WTC11 (cell line): ENCODE measurements around the gene ZER1. TPM values are rescaled to one million over a fixed set of nuclear protein-coding genes. Genes with fewer than 3 reads are reported as not detected.

Source experiments
- ATAC-seq: fragments of 200-7000 bp; cut with Tn5 transposase; 2 replicates; pipeline ENCODE4 v1.10.0; 2021; ENCODE audit warnings: mild to moderate bottlenecking, moderate library complexity
- CTCF ChIA-PET: fragments of 300-600 bp; sonication (Branson Sonifier 250); formaldehyde crosslinking; loops from one replicate; lab custom pipeline; 2021; ENCODE audit warnings: antibody characterized with exemption; lab: Charles Lee
- POLR2A ChIA-PET: fragments of 350-600 bp; sonication (Branson Sonifier 250); formaldehyde crosslinking; loops from one replicate; lab custom pipeline; 2021; ENCODE audit warnings: antibody characterized with exemption; lab: Charles Lee
- DNase-seq: peaks from one replicate; pipeline ENCODE4 v3.0.0; 2021; ENCODE audit warnings: low spot score
- H3K27ac Mint-ChIP-seq: 2 replicates; pipeline ENCODE4 v1.8.0; 2021; ENCODE audit warnings: mixed read lengths
- H3K27me3 Mint-ChIP-seq: 2 replicates; pipeline ENCODE4 v1.8.0; 2021; ENCODE audit warnings: low read depth, mild to moderate bottlenecking, moderate library complexity, mixed read lengths
- H3K36me3 Mint-ChIP-seq: 2 replicates; pipeline ENCODE4 v1.8.0; 2021; ENCODE audit warnings: mixed read lengths
- H3K4me1 Mint-ChIP-seq: 2 replicates; pipeline ENCODE4 v1.8.0; 2022; ENCODE audit warnings: mixed read lengths
- H3K4me3 Mint-ChIP-seq: 2 replicates; pipeline ENCODE4 v1.8.0; 2021; ENCODE audit warnings: mild to moderate bottlenecking, moderate library complexity, mixed read lengths
- H3K9me3 Mint-ChIP-seq: 2 replicates; pipeline ENCODE4 v1.8.0; 2021; ENCODE audit warnings: mixed read lengths
- E2F4 ChIP-seq: sonication (generic); formaldehyde crosslinking; IDR thresholded peaks from 2 replicates; pipeline ENCODE4 v1.8.1; 2022; ENCODE audit warnings: low read depth, mild to moderate bottlenecking, moderate library complexity, missing genetic modification reagents, borderline replicate concordance
- EMX1 ChIP-seq: fragments of 250-450 bp; sonication (Bioruptor Pico); IDR thresholded peaks from 2 replicates; pipeline ENCODE4 v1.8.0; 2021; ENCODE audit warnings: mild to moderate bottlenecking
- GABPB1 ChIP-seq: sonication (generic); formaldehyde crosslinking; IDR thresholded peaks from 2 replicates; pipeline ENCODE4 v1.8.1; 2023; ENCODE audit warnings: mild to moderate bottlenecking, missing genetic modification reagents
- IRF2 ChIP-seq: sonication (generic); formaldehyde crosslinking; IDR thresholded peaks from 2 replicates; pipeline ENCODE4 v1.8.0; 2022; ENCODE audit warnings: low read depth, missing genetic modification reagents, borderline replicate concordance
- MXD4 ChIP-seq: fragments of 250-450 bp; sonication (Bioruptor Pico); IDR thresholded peaks from 2 replicates; pipeline ENCODE4 v1.8.0; 2021; ENCODE audit warnings: mild to moderate bottlenecking, moderate library complexity, borderline replicate concordance
- NFYB ChIP-seq: sonication (generic); formaldehyde crosslinking; conservative IDR thresholded peaks from 2 replicates; pipeline ENCODE4 v1.8.0; 2022; ENCODE audit warnings: low read depth, missing genetic modification reagents
- NR1H2 ChIP-seq: sonication (generic); formaldehyde crosslinking; IDR thresholded peaks from 2 replicates; pipeline ENCODE4 v1.9.0; 2021; ENCODE audit warnings: mild to moderate bottlenecking, moderate library complexity, missing genetic modification reagents
- OVOL2 ChIP-seq: fragments of 250-450 bp; sonication (Bioruptor Pico); IDR thresholded peaks from 2 replicates; pipeline ENCODE4 v1.9.0; 2021; ENCODE audit warnings: mild to moderate bottlenecking, borderline replicate concordance
- PRDM15 ChIP-seq: sonication (generic); formaldehyde crosslinking; IDR thresholded peaks from 2 replicates; pipeline ENCODE4 v1.8.0; 2022; ENCODE audit warnings: missing genetic modification reagents
- RORB ChIP-seq: fragments of 250-450 bp; sonication (Bioruptor Pico); IDR thresholded peaks from 2 replicates; pipeline ENCODE4 v1.9.0; 2021; ENCODE audit warnings: mild to moderate bottlenecking
- TCF7 ChIP-seq: sonication (generic); formaldehyde crosslinking; IDR thresholded peaks from 2 replicates; pipeline ENCODE4 v1.8.0; 2022; ENCODE audit warnings: mild to moderate bottlenecking, low read depth, missing genetic modification reagents, moderate library complexity
- ZBTB21 ChIP-seq: sonication (generic); formaldehyde crosslinking; IDR thresholded peaks from 2 replicates; pipeline ENCODE4 v1.8.1; 2023; ENCODE audit warnings: mild to moderate bottlenecking, missing genetic modification reagents, borderline replicate concordance
- ZNF121 ChIP-seq: sonication (generic); formaldehyde crosslinking; IDR thresholded peaks from 2 replicates; pipeline ENCODE4 v1.8.0; 2023; ENCODE audit warnings: missing genetic modification reagents
- ZNF263 ChIP-seq: sonication (generic); formaldehyde crosslinking; IDR thresholded peaks from 2 replicates; pipeline ENCODE4 v1.8.1; 2022; ENCODE audit warnings: low read depth, mild to moderate bottlenecking, moderate library complexity, missing genetic modification reagents
- ZNF416 ChIP-seq: fragments of 250-450 bp; sonication (Bioruptor Pico); IDR thresholded peaks from 2 replicates; pipeline ENCODE4 v1.9.0; 2021; ENCODE audit warnings: mild to moderate bottlenecking, inconsistent platforms
- ZNF425 ChIP-seq: fragments of 250-450 bp; sonication (Bioruptor Pico); conservative IDR thresholded peaks from 2 replicates; pipeline ENCODE4 v1.9.0; 2021; ENCODE audit warnings: mild to moderate bottlenecking
- ZNF671 ChIP-seq: fragments of 250-450 bp; sonication (Bioruptor Pico); IDR thresholded peaks from 2 replicates; pipeline ENCODE4 v1.8.0; 2021; ENCODE audit warnings: mild to moderate bottlenecking
- total RNA-seq: library from RNA; stranded (reverse); gene quantifications from 3 replicates; pipeline ENCODE4 v1.2.3, GENCODE V29; 2021
- TF ChIP-seq, protein P1 (sequence below): fragments of 250-450 bp; sonication (Bioruptor Pico); IDR thresholded peaks from 2 replicates; pipeline ENCODE4 v2.1.2; 2022; ENCODE audit warnings: mild to moderate bottlenecking, moderate library complexity
- TF ChIP-seq, protein P2 (sequence below): fragments of 200-600 bp; IDR thresholded peaks from 2 replicates; pipeline ENCODE4 v1.8.0; 2022; ENCODE audit warnings: antibody characterized with exemption
- TF ChIP-seq, protein P3 (sequence below): sonication (generic); formaldehyde crosslinking; IDR thresholded peaks from 2 replicates; pipeline ENCODE4 v1.8.1; 2022; ENCODE audit warnings: mild to moderate bottlenecking, missing genetic modification reagents, moderate library complexity, borderline replicate concordance
- TF ChIP-seq, protein P4 (sequence below): sonication (generic); formaldehyde crosslinking; IDR thresholded peaks from 2 replicates; pipeline ENCODE4 v1.8.1; 2022; ENCODE audit warnings: missing genetic modification reagents, borderline replicate concordance

ZER1 gene
- total RNA-seq, 1 experiment from 2014 or later, result 23.8 TPM

- Mint-ChIP-seq H3K4me1 (peaks cover 7% of the 10 kb centered on the region; the same call in 1 of the 2 replicates), H3K36me3 (no peaks in the 10 kb centered on the region), H3K27me3 (0 out of 2 replicates have a peak, but pooled peaks cover under 1% of the 10 kb centered on the region), H3K27ac (peak within 1 kb of the TSS; percentile 95), H3K9me3 (peaks cover 4% of the 10 kb centered on the region), H3K4me3 (peak within 1 kb of the TSS; percentile 96)
- CTCF ChIA-PET, result interaction anchor here (0.6 to 1.7 kb wide), 8 partner anchors 16 to 332 kb away, joined by 3 to 6 read pairs (median 4); partner anchors contain the start of gene ENDOG
- ATAC-seq (peak; percentile 97), DNase-seq (peak; percentile 91)
- POLR2A ChIA-PET, result interaction anchor here (0.6 to 0.8 kb wide), 2 partner anchors 31 to 1538 kb away, joined by 3 to 4 read pairs; partner anchors contain the start of gene ENDOG
- TF ChIP-seq, protein P1, sequence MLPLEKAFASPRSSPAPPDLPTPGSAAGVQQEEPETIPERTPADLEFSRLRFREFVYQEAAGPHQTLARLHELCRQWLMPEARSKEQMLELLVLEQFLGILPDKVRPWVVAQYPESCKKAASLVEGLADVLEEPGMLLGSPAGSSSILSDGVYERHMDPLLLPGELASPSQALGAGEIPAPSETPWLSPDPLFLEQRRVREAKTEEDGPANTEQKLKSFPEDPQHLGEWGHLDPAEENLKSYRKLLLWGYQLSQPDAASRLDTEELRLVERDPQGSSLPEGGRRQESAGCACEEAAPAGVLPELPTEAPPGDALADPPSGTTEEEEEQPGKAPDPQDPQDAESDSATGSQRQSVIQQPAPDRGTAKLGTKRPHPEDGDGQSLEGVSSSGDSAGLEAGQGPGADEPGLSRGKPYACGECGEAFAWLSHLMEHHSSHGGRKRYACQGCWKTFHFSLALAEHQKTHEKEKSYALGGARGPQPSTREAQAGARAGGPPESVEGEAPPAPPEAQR, result no peak
- TF ChIP-seq, protein P2, sequence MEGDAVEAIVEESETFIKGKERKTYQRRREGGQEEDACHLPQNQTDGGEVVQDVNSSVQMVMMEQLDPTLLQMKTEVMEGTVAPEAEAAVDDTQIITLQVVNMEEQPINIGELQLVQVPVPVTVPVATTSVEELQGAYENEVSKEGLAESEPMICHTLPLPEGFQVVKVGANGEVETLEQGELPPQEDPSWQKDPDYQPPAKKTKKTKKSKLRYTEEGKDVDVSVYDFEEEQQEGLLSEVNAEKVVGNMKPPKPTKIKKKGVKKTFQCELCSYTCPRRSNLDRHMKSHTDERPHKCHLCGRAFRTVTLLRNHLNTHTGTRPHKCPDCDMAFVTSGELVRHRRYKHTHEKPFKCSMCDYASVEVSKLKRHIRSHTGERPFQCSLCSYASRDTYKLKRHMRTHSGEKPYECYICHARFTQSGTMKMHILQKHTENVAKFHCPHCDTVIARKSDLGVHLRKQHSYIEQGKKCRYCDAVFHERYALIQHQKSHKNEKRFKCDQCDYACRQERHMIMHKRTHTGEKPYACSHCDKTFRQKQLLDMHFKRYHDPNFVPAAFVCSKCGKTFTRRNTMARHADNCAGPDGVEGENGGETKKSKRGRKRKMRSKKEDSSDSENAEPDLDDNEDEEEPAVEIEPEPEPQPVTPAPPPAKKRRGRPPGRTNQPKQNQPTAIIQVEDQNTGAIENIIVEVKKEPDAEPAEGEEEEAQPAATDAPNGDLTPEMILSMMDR, result no peak
- TF ChIP-seq EMX1 (CRISPR knock-in tag), result no peak
- peak; percentile 47; the same call in 1 of the 2 replicates for TF ChIP-seq ZNF416 (CRISPR knock-in tag)
- TF ChIP-seq ZNF671 (CRISPR knock-in tag), result no peak
- TF ChIP-seq GABPB1 (CRISPR knock-in tag), result peak; percentile 91
- TF ChIP-seq ZNF121 (CRISPR knock-in tag), result peak; percentile 94
- no peak for TF ChIP-seq ZNF425 (CRISPR knock-in tag)
- no peak for TF ChIP-seq MXD4 (CRISPR knock-in tag)
- TF ChIP-seq, protein P3, sequence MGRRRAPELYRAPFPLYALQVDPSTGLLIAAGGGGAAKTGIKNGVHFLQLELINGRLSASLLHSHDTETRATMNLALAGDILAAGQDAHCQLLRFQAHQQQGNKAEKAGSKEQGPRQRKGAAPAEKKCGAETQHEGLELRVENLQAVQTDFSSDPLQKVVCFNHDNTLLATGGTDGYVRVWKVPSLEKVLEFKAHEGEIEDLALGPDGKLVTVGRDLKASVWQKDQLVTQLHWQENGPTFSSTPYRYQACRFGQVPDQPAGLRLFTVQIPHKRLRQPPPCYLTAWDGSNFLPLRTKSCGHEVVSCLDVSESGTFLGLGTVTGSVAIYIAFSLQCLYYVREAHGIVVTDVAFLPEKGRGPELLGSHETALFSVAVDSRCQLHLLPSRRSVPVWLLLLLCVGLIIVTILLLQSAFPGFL, result no peak
- peak; percentile 80; the same call in 1 of the 2 replicates for TF ChIP-seq ZBTB21 (CRISPR knock-in tag)
- peak; percentile 63 for TF ChIP-seq ZNF263
- TF ChIP-seq IRF2, result no peak
- no peak; the same call in 1 of the 2 replicates for TF ChIP-seq NFYB
- TF ChIP-seq PRDM15 (CRISPR knock-in tag), result peak; percentile 61
- TF ChIP-seq TCF7, result no peak
- no peak for TF ChIP-seq RORB
- TF ChIP-seq, protein P4, sequence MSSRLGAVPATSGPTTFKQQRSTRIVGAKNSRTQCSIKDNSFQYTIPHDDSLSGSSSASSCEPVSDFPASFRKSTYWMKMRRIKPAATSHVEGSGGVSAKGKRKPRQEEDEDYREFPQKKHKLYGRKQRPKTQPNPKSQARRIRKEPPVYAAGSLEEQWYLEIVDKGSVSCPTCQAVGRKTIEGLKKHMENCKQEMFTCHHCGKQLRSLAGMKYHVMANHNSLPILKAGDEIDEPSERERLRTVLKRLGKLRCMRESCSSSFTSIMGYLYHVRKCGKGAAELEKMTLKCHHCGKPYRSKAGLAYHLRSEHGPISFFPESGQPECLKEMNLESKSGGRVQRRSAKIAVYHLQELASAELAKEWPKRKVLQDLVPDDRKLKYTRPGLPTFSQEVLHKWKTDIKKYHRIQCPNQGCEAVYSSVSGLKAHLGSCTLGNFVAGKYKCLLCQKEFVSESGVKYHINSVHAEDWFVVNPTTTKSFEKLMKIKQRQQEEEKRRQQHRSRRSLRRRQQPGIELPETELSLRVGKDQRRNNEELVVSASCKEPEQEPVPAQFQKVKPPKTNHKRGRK (CRISPR knock-in tag), result no peak
- TF ChIP-seq NR1H2 (CRISPR knock-in tag), result no peak
- TF ChIP-seq E2F4 (CRISPR knock-in tag), result peak; percentile 54; the same call in 1 of the 2 replicates
- no peak for TF ChIP-seq OVOL2 (CRISPR knock-in tag)
Observed at GRCh38 chr9:128786681-128787601, 15.2 kb upstream of the ZER1 start, which contains the start of gene TBC1D13. Gene TBC1D13, plus strand, starts transcription at chr9:128787253. Its CDS starts 101 bp downstream, at chr9:128787354.
